Activated naive CD8-positive, alpha-beta T cell treated with anti-CD3 and anti-CD28 coated beads, Interleukin-2, amount 50 U/mL, for 16 hours (primary cell): ENCODE data around the gene ARL6IP4.

ENCODE experiments used
- DNase-seq: peaks from one replicate; pipeline ENCODE4 v3.0.0-alpha.2; 2020; ENCODE audit warnings: low read depth, low spot score

ARL6IP4 gene

DNA sequence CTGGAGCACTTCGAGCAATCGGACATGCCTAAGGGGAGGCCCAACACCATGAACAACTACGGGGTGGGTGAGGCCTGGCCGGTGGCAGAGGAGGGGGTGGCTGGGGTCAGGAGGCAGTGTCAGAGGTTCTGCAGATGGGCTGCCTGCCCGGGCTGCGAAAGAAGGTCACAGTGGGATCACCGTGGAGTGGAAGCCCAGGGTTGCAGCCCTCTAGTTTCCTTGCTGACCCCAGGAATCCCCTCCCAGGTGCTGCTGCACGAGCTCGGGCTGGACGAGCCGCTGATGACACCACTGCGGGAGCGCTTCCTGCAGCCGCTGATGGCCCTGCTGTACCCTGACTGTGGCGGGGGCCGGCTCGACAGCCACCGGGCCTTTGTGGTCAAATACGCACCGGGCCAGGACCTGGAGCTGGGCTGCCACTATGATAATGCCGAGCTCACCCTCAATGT lies 1.9 kb upstream of the ARL6IP4 start:
- DNase-seq: no peak

- no peak for DNase-seq
Measured at GRCh38 chr12:122979001-122979907, 1.2 kb upstream of the ARL6IP4 start.

DNA sequence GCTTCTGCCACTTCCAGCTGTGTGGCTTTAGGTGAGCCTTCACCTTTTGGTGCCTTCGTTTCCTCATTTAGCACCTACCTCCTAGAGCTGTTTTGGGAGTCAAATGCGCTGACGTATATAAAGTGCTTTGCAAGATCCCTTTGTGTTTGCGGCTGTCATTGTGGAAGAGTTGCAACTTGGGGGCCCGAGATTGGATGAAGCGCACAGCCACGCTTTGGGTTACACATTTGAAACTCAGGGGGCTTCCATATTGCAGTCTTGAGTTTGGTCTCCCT lies 636 bp upstream of the ARL6IP4 start:
- no peak for DNase-seq

- no peak for DNase-seq
Measured at GRCh38 chr12:122981036-122981471, 573 bp downstream of the ARL6IP4 start.

DNA sequence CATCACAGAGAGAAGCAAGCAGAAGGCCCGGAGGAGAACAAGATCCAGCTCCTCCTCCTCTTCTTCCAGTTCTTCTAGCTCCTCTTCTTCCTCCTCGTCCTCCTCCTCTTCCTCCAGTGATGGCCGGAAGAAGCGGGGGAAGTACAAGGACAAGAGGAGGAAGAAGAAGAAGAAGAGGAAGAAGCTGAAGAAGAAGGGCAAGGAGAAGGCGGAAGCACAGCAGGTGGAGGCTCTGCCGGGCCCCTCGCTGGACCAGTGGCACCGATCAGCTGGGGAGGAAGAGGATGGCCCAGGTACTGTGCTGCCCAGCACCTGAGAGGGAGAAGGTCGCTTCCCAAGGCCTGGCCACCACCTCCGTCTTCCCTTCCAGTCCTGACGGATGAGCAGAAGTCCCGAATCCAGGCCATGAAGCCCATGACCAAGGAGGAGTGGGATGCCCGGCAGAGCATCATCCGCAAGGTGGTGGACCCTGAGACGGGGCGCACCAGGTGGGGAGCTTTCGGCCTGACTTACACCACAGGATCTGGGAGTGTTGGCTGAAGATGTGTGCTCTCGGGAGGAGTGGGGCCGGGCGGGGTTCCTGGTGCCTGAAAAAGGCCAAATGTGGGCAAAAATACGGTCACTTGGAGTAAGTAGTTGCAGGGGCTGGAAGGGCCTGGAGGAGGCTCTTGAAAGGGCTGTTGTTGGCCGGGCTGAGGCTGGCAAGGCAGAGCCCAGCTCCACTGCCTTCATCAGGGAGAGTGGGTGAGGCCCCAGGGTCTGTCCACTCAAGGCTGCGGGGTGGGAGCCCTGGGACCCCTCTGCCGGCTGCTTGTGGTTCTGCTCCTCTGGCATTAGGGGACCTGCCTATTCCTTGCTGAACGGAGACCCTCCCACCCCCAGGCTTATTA lies 1.4 kb downstream of the ARL6IP4 start:
- DNase-seq: no peak

DNA sequence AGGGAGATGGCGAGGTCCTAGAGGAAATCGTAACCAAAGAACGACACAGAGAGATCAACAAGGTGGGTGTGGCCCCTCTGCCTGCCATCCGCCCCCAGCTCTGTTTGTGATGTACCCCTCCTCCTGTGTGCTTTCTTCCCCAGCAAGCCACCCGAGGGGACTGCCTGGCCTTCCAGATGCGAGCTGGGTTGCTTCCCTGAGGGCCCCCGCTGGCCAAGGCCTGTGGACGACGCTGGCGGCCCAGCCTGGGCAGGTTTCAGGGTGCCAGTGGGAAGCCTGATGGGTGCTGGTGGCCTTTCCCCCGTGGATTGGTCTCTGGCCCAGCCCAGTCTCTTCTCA lies 2.0 kb downstream of the ARL6IP4 start:
- no peak for DNase-seq

DNA sequence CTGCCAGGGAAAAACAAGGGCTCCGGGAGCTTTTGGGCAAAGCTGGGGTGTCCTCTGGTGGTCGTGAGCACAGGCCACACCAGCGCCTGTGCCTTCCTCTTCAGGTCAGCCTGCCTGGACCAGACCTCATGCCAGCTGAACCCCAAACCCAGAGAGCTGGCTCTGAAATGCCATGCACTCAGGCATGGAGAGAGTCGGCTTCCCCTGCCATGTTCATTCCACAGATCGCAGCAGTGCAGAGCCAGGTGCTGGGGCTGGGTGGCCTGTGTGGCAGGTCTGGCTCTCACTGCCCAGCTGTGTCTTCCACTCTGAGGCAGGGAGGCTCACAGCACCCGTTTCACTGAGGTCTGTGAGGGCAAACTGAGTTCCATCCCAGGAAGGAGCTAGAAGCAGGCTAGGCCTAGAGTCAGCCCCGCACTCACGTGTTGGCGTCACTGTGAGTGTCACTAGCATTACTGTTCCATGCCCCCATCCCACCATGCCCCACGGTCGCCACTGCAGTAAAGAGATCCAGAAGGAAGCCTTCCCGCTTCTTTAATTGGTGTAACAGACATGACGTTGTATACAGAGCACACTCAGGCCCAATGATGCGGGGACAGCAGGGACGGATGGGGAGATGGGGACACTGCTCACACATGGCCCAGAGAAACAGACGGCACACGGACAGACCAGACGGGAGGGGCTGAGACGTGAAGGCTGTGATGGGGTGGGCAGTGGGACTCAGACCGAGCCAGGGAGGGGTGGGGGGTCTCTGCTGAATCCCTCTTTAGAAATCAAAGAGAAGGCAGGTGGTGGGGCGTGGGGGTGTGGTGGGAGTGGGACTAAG lies 2.7 kb downstream of the ARL6IP4 start:
- no peak for DNase-seq

GRCh38 chr12:122983789-122984515 lies 3.5 kb downstream of the ARL6IP4 start:
- no peak for DNase-seq

- no peak for DNase-seq
Measured at GRCh38 chr12:122984612-122985337, 4.3 kb downstream of the ARL6IP4 start.

- no peak for DNase-seq
Measured at GRCh38 chr12:122985338-122986257, 5.1 kb downstream of the ARL6IP4 start.

DNA sequence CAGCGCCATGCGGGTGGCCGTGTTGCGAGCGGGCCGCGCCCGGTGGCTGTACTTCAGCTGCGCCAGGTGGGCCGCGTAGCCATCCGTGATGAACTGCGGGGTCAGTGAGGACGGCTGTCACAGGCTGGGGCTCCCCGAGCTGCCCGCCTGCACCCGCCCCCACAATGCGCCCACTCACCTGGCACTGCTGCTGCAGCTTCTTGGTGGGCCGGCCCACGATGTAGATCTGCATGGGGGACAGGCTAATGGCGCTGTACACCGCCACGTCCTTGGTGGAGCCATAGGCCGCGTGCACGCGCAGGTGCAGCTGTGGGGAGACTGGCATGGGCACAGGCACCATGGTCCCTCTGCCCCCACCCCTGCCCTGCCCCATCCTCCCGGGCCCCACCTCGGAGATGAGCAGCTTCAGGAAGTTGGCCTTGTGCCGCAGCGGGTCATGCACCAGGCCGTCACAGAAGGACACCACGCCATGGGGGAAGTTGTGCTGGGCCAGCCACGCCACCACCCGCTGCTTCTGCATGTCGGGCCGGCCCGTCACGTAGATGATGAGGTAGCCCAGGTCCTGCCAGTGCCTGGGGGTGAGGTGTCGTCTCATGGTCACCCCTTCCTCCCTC lies 5.9 kb downstream of the ARL6IP4 start:
- DNase-seq: no peak

DNA sequence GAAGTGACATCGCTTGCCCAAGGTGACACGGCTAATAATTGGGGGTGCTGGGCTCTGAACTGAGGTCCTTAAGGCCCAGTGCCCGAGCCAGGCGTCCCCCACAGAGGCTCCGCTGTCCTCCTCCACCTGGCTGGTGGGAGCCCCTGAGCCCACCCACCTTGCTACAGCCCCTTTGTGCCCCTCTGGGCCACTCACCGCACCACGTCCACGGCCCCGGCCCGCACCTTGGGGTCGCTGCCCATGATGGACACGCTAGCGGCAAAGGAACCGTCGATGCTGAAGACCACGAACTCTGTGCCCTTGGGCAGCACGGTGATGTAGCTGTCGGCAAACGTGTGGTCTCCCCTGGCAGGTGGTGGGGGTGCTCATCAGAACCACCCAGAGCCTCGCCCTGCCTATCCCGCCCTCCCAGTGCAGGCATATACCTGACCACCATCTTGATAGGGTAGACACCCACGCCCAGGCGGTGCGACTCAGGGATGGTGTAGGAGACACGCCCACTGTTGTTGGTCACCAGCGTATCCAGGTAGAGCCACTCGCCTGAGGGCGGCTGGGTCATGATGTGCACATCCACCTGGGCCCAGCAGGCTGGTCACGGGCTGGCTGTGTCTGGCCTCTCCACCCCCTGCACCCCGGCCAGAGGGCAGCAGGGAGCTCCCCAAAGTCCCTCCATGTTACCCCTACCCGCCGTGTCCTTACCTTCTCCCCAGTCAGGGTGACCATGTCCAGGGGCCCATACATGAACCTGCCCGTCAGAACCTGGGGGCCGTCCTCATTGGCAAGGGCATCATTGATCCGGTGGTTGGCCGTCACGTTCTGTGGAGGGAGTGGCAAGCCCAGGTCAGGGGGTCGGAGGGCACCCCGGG lies 6.8 kb downstream of the ARL6IP4 start:
- no peak for DNase-seq

GRCh38 chr12:122988036-122988435 lies 7.6 kb downstream of the ARL6IP4 start:
- DNase-seq: no peak

DNA sequence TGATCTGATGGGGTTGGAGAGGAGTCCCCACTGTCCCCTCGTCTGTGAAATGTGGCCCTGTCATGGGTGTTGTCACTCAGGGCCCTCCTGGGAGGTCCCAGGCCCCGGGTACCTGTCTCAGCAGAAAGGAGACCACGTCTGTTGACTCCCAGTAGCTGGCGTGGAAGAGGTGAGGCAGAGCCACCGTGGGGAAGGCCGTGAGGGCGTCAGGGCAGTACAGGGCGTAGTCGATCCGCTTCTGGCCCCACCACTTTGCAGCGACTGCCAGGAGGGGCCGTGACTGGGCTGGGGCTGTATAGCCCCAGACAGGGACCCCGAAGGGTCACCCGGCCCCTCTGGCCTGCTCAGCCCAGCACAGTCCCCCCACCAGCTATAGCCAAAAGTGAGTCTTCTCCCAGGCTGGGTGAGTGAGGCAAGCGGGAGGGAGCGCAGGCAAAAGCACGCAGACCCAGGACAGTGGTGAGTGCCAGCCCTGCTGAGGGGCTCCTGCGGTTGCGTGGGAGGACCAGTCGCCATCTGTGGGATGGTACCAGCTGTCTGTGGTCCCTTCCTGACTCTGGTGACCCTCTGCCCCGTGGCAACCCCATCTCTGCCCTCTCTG lies 8.2 kb downstream of the ARL6IP4 start:
- no peak for DNase-seq

DNA sequence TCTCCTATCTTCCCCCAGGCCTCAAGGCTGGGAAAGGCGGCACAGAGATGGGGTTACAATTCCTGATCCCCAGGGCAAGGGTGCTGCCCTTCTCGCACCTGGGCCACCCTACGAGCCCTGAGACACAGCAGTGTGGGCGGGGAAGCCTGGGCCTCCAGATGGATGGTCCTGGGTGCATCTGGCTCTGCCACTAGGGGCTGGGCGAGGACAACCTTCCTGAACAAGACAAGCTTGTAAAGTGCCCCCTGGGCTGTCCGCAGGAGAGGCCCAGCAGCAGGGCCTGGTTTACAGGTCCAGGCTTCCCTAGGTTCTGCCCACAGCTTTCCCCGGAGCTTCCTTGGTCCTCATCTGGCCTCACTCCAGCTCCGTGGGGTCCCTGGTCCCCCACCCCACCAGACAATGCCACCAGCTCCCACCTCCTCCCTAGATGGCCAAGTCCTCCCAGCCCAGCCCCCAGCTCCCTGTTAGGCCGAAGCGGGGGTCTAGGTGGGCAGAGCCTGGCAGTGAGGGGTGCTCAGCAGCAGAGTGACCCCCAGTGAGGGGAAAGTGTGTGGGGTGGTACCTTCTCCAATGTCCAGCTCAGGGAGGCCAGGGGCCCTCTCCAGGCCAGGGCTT lies 8.9 kb downstream of the ARL6IP4 start:
- DNase-seq: no peak

DNA sequence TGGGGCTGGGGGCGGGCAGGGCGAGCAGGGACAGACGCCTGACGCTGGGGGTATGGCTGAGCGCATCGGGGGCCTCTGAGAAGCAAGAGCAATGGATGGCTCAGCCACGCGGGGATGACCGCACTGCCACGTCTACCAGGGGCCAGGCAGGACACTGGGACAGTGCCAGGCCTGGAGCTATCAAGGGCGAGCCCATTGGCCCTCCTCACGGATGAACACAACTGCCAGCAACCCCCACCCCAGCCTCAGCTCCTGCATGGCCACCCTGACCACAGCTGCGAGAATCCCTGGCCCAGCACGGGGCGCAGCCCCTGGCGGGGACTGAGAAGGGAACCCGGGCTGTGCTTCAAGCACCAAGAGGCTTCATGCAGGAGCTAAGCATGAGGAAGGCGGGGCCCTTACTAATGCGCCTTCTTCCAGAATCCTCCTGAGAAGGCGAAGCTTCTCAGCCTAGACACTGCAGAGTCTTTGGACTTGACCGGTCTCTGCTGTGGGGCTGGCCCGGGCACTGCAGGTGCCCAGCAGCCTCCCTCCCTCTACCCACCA lies 9.5 kb downstream of the ARL6IP4 start:
- DNase-seq: no peak

DNA sequence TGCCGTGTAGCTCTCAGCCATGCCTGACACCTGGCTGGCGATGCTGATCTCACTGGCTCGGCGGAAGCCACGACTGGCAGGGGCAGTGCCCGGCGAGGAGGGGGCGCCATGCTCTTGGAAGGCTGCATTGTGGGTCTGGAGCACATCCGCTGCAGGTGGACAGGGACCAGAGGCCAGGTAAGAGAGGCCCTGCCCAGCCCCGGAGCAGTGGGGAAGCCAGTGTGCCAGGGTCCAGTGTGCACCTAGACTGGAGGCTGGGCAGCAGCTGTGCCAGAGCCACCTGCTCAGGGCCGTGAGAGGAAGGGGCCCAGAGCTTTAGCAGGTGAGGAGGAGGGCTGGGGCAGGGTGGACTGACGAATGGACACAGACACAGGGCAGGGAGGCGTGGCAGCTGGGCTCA lies 10.1 kb downstream of the ARL6IP4 start:
- DNase-seq: no peak
